GM12891 (cell line): ENCODE data around the gene TMC7.

ENCODE experiments used
- POLR2A ChIP-seq: IDR thresholded peaks from 2 replicates; pipeline ENCODE4 v1.6.1; 2011; ENCODE audit warnings: low read depth, low read length, control low read depth
- POLR2AphosphoS5 ChIP-seq: IDR thresholded peaks from 2 replicates; pipeline ENCODE4 v1.6.1; 2011; ENCODE audit warnings: low read depth, low read length, control low read depth
- TAF1 ChIP-seq: IDR thresholded peaks from 2 replicates; pipeline ENCODE4 v1.6.1; 2011; ENCODE audit warnings: low read depth, low read length, control low read depth

DNA sequence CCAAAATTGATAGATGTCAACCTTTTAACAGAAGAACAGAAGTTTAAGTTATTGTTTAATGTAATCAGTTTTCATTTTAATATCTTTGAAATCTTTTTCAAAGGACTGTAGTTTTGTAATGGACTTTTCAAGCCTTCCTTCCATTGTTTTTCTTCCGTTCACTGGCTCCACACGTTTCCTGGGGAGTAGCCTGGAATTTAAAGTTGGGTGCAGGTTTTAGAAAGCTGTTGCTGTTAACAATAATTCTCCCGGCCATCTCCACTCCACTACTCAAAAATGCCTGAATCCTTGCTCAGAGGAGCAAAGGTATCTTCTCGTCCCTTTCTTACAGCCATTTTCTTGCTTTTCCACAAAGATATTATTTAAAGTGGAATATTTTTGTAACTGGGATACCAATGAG lies 79.0 kb downstream of the TMC7 start:
- TF ChIP-seq TAF1 (no peak), POLR2A (no peak), POLR2AphosphoS5 (no peak)
